Measurements from ENCODE around the gene VWA3A. TPM values are rescaled to one million over a fixed set of nuclear protein-coding genes. Genes with fewer than 3 reads are reported as not detected.

Gene VWA3A
- total and polyA plus RNA-seq, 2 of the 8 experiments (the other 6 are each of a cell fraction or from before 2014, with no cell fraction given) = 0.05 TPM; not detected in 1

DNA sequence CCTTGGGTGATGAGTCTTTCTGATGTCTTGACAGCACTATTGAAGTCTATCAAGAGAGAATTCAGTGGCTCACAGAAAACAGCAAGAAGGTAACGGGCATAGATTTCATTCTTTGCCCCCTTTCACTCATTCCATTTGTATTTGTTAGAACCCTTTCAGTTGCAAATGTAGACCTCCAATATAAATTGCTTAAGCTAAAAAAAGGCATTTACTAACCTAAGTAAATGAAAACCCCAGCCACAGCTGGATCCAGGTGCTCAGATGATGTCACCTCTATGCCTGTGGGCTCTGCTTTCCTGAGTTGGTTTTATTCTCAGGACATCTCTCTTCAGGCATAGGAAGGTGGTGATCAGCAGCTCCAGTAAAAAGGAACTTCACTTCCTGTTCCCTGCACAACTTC, 11.1 kb downstream of the VWA3A start:
- no peak overlapping the region for H4K91ac ChIP-seq (replicated peaks; ENCODE audit: insufficient read length, low read length)
- H2AK5ac ChIP-seq (ENCODE audit: low read depth, low read length) = no peak overlapping the region
- H3K4me2 ChIP-seq (ENCODE audit: insufficient read depth in 1 of 2, low read depth in 2 of 2, low read length in 2 of 2) = peak overlapping the region; percentile 27 to 51; a peak in 3 of 4 replicates
- peaks cover 2 to 14% (median 4%) of the 10 kb centered on the region in 4 experiments; a peak in 4 of 7 replicates for H3K4me1 ChIP-seq (replicated peaks in 1 of 4; ENCODE audit: control insufficient read depth in 3 of 4, insufficient read depth in 4 of 4, low read length in 3 of 4)
- no peak overlapping the region for H2BK15ac ChIP-seq (ENCODE audit: low read length)
- POLR2A ChIA-PET (ENCODE audit: partially characterized antibody) = interaction anchor here (0.8 to 1.3 kb wide), 2 partner anchors 8 to 9 kb away, joined by 3 read pairs; no protein-coding TSS in a partner anchor
- H2AFZ ChIP-seq (ENCODE audit: low read length) = peak overlapping the region; percentile 39
- H3K14ac ChIP-seq (ENCODE audit: insufficient read length) = no peak overlapping the region
- H3K36me3 ChIP-seq (ENCODE audit: control insufficient read depth in 2 of 4, insufficient read depth in 4 of 4, low read length in 3 of 4) = no peaks in the 10 kb centered on the region
- H3K4me3 ChIP-seq (ENCODE audit: extremely low read depth in 1 of 4, insufficient read depth in 2 of 4, low read depth in 3 of 4, low read length in 4 of 4) = no peak overlapping the region
- H2BK5ac ChIP-seq (ENCODE audit: low read depth, low read length) = 0 out of 2 replicates have a peak overlapping the region, but pooled peaks have one; percentile 69
- H2BK12ac ChIP-seq (ENCODE audit: low read depth, low read length) = no peak overlapping the region
- TF ChIP-seq JUND (IDR thresholded peaks at IDR 0.05; ENCODE audit: low read length) = peak; percentile 65
- TF ChIP-seq SAP30 (IDR thresholded peaks at IDR 0.05; ENCODE audit: insufficient read depth, insufficient replicate concordance, low read length) = no peak
- TF ChIP-seq, protein P1, sequence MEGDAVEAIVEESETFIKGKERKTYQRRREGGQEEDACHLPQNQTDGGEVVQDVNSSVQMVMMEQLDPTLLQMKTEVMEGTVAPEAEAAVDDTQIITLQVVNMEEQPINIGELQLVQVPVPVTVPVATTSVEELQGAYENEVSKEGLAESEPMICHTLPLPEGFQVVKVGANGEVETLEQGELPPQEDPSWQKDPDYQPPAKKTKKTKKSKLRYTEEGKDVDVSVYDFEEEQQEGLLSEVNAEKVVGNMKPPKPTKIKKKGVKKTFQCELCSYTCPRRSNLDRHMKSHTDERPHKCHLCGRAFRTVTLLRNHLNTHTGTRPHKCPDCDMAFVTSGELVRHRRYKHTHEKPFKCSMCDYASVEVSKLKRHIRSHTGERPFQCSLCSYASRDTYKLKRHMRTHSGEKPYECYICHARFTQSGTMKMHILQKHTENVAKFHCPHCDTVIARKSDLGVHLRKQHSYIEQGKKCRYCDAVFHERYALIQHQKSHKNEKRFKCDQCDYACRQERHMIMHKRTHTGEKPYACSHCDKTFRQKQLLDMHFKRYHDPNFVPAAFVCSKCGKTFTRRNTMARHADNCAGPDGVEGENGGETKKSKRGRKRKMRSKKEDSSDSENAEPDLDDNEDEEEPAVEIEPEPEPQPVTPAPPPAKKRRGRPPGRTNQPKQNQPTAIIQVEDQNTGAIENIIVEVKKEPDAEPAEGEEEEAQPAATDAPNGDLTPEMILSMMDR (IDR thresholded peaks at IDR 0.05; ENCODE audit: control extremely low read depth in 1 of 3, insufficient read depth in 1 of 3, low read depth in 1 of 3, low read length in 3 of 3) = no peak
- TF ChIP-seq, protein P2, sequence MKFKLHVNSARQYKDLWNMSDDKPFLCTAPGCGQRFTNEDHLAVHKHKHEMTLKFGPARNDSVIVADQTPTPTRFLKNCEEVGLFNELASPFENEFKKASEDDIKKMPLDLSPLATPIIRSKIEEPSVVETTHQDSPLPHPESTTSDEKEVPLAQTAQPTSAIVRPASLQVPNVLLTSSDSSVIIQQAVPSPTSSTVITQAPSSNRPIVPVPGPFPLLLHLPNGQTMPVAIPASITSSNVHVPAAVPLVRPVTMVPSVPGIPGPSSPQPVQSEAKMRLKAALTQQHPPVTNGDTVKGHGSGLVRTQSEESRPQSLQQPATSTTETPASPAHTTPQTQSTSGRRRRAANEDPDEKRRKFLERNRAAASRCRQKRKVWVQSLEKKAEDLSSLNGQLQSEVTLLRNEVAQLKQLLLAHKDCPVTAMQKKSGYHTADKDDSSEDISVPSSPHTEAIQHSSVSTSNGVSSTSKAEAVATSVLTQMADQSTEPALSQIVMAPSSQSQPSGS (IDR thresholded peaks at IDR 0.05; ENCODE audit: low read length) = peak; percentile 68; the same call in 1 of the 2 replicates
- no peak overlapping the region for H3K56ac ChIP-seq (replicated peaks; ENCODE audit: insufficient read length, low read depth, low read length)
- H3K4ac ChIP-seq (replicated peaks; ENCODE audit: insufficient read length, low read depth, low read length) = no peak overlapping the region
- 50% methylated on average over 1 of the region's 1 CpG; no CpG with 5 or more reads in 1 of the 2 experiments for WGBS, 2 experiments (ENCODE audit: extremely low coverage in 1 of 2, insufficient coverage in 1 of 2, insufficient read length in 1 of 2, insufficient replicate concordance in 2 of 2, low coverage in 1 of 2, low lambda C conversion rate in 2 of 2, missing lambda C conversion rate in 1 of 2)
- no peak overlapping the region for H3K18ac ChIP-seq (ENCODE audit: extremely low read depth, low read length)
- DNase-seq (ENCODE audit: low read depth in 1 of 2, low spot score in 2 of 2) = peak in 1 of 2 experiments; percentile 39
- H4K8ac ChIP-seq (ENCODE audit: extremely low read depth, insufficient read depth, low read length) = no peak overlapping the region
- CTCF ChIA-PET (ENCODE audit: partially characterized antibody) = interaction anchor here (1.2 to 6.0 kb wide), 10 partner anchors 8 to 85 kb away, joined by 3 to 58 read pairs (median 6); partner anchors contain the start of gene VWA3A
- no peaks in the 10 kb centered on the region for H3K79me2 ChIP-seq (ENCODE audit: control insufficient read depth in 1 of 2, insufficient read depth in 2 of 2, low read length in 2 of 2)
- H3K27ac ChIP-seq (ENCODE audit: low read depth, low read length) = no peak overlapping the region
- no peak overlapping the region for H3K23ac ChIP-seq (ENCODE audit: insufficient read length)
- no peak overlapping the region for H4K5ac ChIP-seq (ENCODE audit: insufficient read length, low read depth, low read length)
- H3K79me1 ChIP-seq (ENCODE audit: low read depth, low read length) = no peaks in the 10 kb centered on the region
- no peaks in the 10 kb centered on the region for H3K27me3 ChIP-seq (replicated peaks in 1 of 4; ENCODE audit: control insufficient read depth in 3 of 4, extremely low read depth in 1 of 4, insufficient read depth in 3 of 4, low read length in 3 of 4)
- no peaks in the 10 kb centered on the region for H3K9me3 ChIP-seq (ENCODE audit: insufficient read depth in 2 of 2, low read depth in 1 of 2, low read length in 1 of 2)
- no peaks in the 10 kb centered on the region for H3K23me2 ChIP-seq (ENCODE audit: low read depth, low read length)
- H4K20me1 ChIP-seq (replicated peaks in 1 of 2; ENCODE audit: control insufficient read depth in 1 of 2, insufficient read depth in 2 of 2, low read length in 2 of 2) = no peaks in the 10 kb centered on the region
- no peak overlapping the region for H2BK120ac ChIP-seq (replicated peaks; ENCODE audit: low read depth, low read length)
- H3K9ac ChIP-seq (replicated peaks in 1 of 4; ENCODE audit: extremely low read depth in 1 of 4, low read depth in 3 of 4, low read length in 3 of 4) = no peak overlapping the region
- FAIRE-seq = no peak
- H2BK20ac ChIP-seq (ENCODE audit: low read length) = no peak overlapping the region

Data from H1 (cell line).